Naive thymus-derived CD4-positive, alpha-beta T cell (primary cell): ENCODE measurements around the gene TAL1. TPM values are rescaled to one million over a fixed set of nuclear protein-coding genes. Genes with fewer than 3 reads are reported as not detected.

Source experiments
- ATAC-seq: fragments of 150-1000 bp; cut with Tn5 transposase; 2 replicates; pipeline ENCODE4 v1.10.0; 2021; ENCODE audit warnings: mild to moderate bottlenecking, moderate library complexity
- CTCF ChIA-PET: fragments of 350-600 bp; sonication (Branson Sonifier 250); formaldehyde crosslinking; loops from one replicate; lab custom pipeline; 2021; ENCODE audit warnings: antibody characterized with exemption; lab: Charles Lee
- POLR2A ChIA-PET: fragments of 350-600 bp; sonication (Branson Sonifier 250); formaldehyde crosslinking; loops from one replicate; lab custom pipeline; 2021; ENCODE audit warnings: antibody characterized with exemption, inconsistent platforms; lab: Charles Lee
- DNase-seq, 9 donors: peaks; one replicate each; pipeline versions ENCODE4 v3.0.0 to v3.0.0-alpha.2; 2020 to 2022; ENCODE audit warnings: mixed read lengths in 1 of 9
- H3K27ac ChIP-seq: one replicate; pipeline ENCODE4 v1.7.0; 2013; ENCODE audit warnings: mild to moderate bottlenecking, low read depth, low read length, moderate library complexity
- H3K27me3 ChIP-seq, 2 donors: one replicate each; pipeline ENCODE4 v1.7.0; 2013; ENCODE audit warnings: low read length in 2 of 2, mild to moderate bottlenecking in 2 of 2, moderate library complexity in 2 of 2; ENCODE audit not compliant: control insufficient read depth in 2 of 2, insufficient read depth in 2 of 2
- H3K36me3 ChIP-seq, 3 experiments: 1 replicate in 2 of 3; 2 replicates in 1 of 3; pipeline ENCODE4 v1.7.0; 2013; ENCODE audit warnings: low read length in 3 of 3, mild to moderate bottlenecking in 3 of 3, moderate library complexity in 1 of 3; ENCODE audit not compliant: insufficient read depth in 3 of 3, control insufficient read depth in 2 of 3
- H3K4me1 ChIP-seq, 2 donors: one replicate each; pipeline ENCODE4 v1.7.0; 2013; ENCODE audit warnings: low read length in 2 of 2, mild to moderate bottlenecking in 2 of 2, moderate library complexity in 1 of 2; ENCODE audit not compliant: control insufficient read depth in 2 of 2, insufficient read depth in 2 of 2
- H3K4me3 ChIP-seq: 2 replicates; pipeline ENCODE4 v1.7.0; 2013; ENCODE audit warnings: mild to moderate bottlenecking, low read length
- H3K9me3 ChIP-seq, 3 experiments: 1 replicate in 2 of 3; 2 replicates in 1 of 3; pipeline ENCODE4 v1.7.0; 2013; ENCODE audit warnings: low read length in 3 of 3; ENCODE audit not compliant: control insufficient read depth in 2 of 3
- H3K27ac Mint-ChIP-seq, 9 donors: one replicate each; pipeline ENCODE4 v1.8.0; 2020 to 2022; ENCODE audit warnings: mixed read lengths in 9 of 9, mild to moderate bottlenecking in 8 of 9, moderate library complexity in 5 of 9, inconsistent platforms in 2 of 9
- H3K27me3 Mint-ChIP-seq, 5 donors: one replicate each; pipeline ENCODE4 v1.8.0; 2021 to 2022; ENCODE audit warnings: mixed read lengths in 5 of 5, mild to moderate bottlenecking in 1 of 5
- H3K36me3 Mint-ChIP-seq, 5 donors: one replicate each; pipeline ENCODE4 v1.8.0; 2020 to 2022; ENCODE audit warnings: mixed read lengths in 5 of 5, mild to moderate bottlenecking in 3 of 5, inconsistent platforms in 1 of 5
- H3K4me1 Mint-ChIP-seq, 7 donors: one replicate each; pipeline ENCODE4 v1.8.0; 2020 to 2022; ENCODE audit warnings: mixed read lengths in 7 of 7, mild to moderate bottlenecking in 3 of 7, inconsistent platforms in 1 of 7
- H3K4me3 Mint-ChIP-seq, 10 donors: one replicate each; pipeline ENCODE4 v1.8.0; 2020 to 2022; ENCODE audit warnings: mild to moderate bottlenecking in 10 of 10, mixed read lengths in 10 of 10, moderate library complexity in 6 of 10, inconsistent platforms in 2 of 10
- H3K9me3 Mint-ChIP-seq, 11 donors: one replicate each; pipeline ENCODE4 v1.8.0; 2020 to 2022; ENCODE audit warnings: mixed read lengths in 11 of 11, mild to moderate bottlenecking in 4 of 11, inconsistent platforms in 1 of 11, moderate library complexity in 1 of 11
- intact Hi-C, 2 donors: fragments of 100-400 bp; cut with micrococcal nuclease; formaldehyde crosslinking; loops; one replicate each; pipeline ENCODE4 v1.15.1; 2023
- polyA plus RNA-seq, 2 donors: library from polyadenylated mRNA; unstranded; fragments of 300-500 nt; fragmentation: Illumina TruSeq; gene quantifications; one replicate each; pipeline ENCODE4 v1.2.3, GENCODE V29; 2021
- total RNA-seq, 6 experiments: library from RNA in 5 of 6; stranded (reverse) in 5 of 6; gene quantifications; 1 replicate in 5 of 6; 2 replicates in 1 of 6; pipeline ENCODE4 v1.2.3 and lab custom pipeline; 2021 to 2026

The TAL1 gene
- total and polyA plus RNA-seq, 7 experiments from 2014 or later: 0.42 to 4.0 TPM; not detected in 5

GRCh38 chr1:47241114-47242113 is 9.4 kb upstream of the TAL1 start:
- H3K27ac ChIP-seq: no peak overlapping the region
- intact Hi-C loops: no loop called here
- H3K4me3 ChIP-seq: no peak overlapping the region
- H3K27me3 ChIP-seq: peaks cover 0 to 6% of the 10 kb centered on the region in 2 donors
- ChIA-PET CTCF (no interaction called here), POLR2A (no interaction called here)
- H3K4me1 Mint-ChIP-seq: peaks cover 0 to 17% (median 6%) of the 10 kb centered on the region in 7 donors
- ATAC-seq (no peak), DNase-seq (no peak)
- peaks cover 0 to 3% (median 0%) of the 10 kb centered on the region in 5 donors for H3K36me3 Mint-ChIP-seq
- no peak overlapping the region for H3K4me3 Mint-ChIP-seq
- H3K27ac Mint-ChIP-seq: no peak overlapping the region
- H3K9me3 Mint-ChIP-seq: no peaks in the 10 kb centered on the region
- H3K36me3 ChIP-seq: no peaks in the 10 kb centered on the region
- H3K27me3 Mint-ChIP-seq: peaks cover 39 to 65% (median 47%) of the 10 kb centered on the region in 5 donors
- H3K4me1 ChIP-seq: no peaks in the 10 kb centered on the region
- no peaks in the 10 kb centered on the region for H3K9me3 ChIP-seq

GRCh38 chr1:47238935-47239592 is 7.0 kb upstream of the TAL1 start:
- DNase-seq (no peak), ATAC-seq (peak; percentile 37)
- peaks cover 0 to 3% of the 10 kb centered on the region in 2 donors for H3K27me3 ChIP-seq
- ChIA-PET CTCF (no interaction called here), POLR2A (no interaction called here)
- Mint-ChIP-seq H3K4me1 (peaks cover 0 to 17% (median 6%) of the 10 kb centered on the region in 7 donors), H3K27ac (no peak overlapping the region), H3K9me3 (no peaks in the 10 kb centered on the region), H3K27me3 (peaks cover 35 to 75% (median 56%) of the 10 kb centered on the region in 5 donors), H3K36me3 (peaks cover 0 to 3% (median 0%) of the 10 kb centered on the region in 5 donors), H3K4me3 (peak overlapping the region in 2 of 10 donors; percentile 12 to 54)
- H3K4me3 ChIP-seq: no peak overlapping the region
- H3K9me3 ChIP-seq: no peaks in the 10 kb centered on the region
- H3K4me1 ChIP-seq: no peaks in the 10 kb centered on the region
- H3K36me3 ChIP-seq: no peaks in the 10 kb centered on the region
- intact Hi-C loops: no loop called here
- no peak overlapping the region for H3K27ac ChIP-seq

GRCh38 chr1:47235806-47236205 is 3.8 kb upstream of the TAL1 start:
- H3K4me3 ChIP-seq: no peak overlapping the region
- H3K27me3 ChIP-seq: peaks cover 7 to 12% of the 10 kb centered on the region in 2 donors
- Mint-ChIP-seq H3K36me3 (peaks cover 0 to 10% (median 1%) of the 10 kb centered on the region in 5 donors), H3K27me3 (peaks cover 39 to 77% (median 72%) of the 10 kb centered on the region in 5 donors), H3K9me3 (peaks cover 0 to 4% (median 0%) of the 10 kb centered on the region in 11 donors), H3K27ac (no peak overlapping the region), H3K4me3 (no peak overlapping the region), H3K4me1 (peaks cover 12 to 30% (median 22%) of the 10 kb centered on the region in 7 donors)
- DNase-seq (no peak), ATAC-seq (no peak)
- no peak overlapping the region for H3K27ac ChIP-seq
- ChIA-PET POLR2A (no interaction called here), CTCF (no interaction called here)
- H3K36me3 ChIP-seq: no peaks in the 10 kb centered on the region
- intact Hi-C loops: no loop called here
- H3K4me1 ChIP-seq: peaks cover 2 to 9% of the 10 kb centered on the region in 2 donors
- no peaks in the 10 kb centered on the region for H3K9me3 ChIP-seq

- H3K4me1 ChIP-seq: peaks cover 7 to 13% of the 10 kb centered on the region in 2 donors
- ATAC-seq (no peak), DNase-seq (no peak)
- Mint-ChIP-seq H3K27me3 (peaks cover 43 to 77% (median 77%) of the 10 kb centered on the region in 5 donors), H3K9me3 (peaks cover 0 to 4% (median 0%) of the 10 kb centered on the region in 11 donors), H3K4me1 (peaks cover 15 to 33% (median 27%) of the 10 kb centered on the region in 7 donors), H3K27ac (no peak overlapping the region), H3K4me3 (no peak overlapping the region), H3K36me3 (peaks cover 0 to 10% (median 1%) of the 10 kb centered on the region in 5 donors)
- peaks cover 12 to 18% of the 10 kb centered on the region in 2 donors for H3K27me3 ChIP-seq
- H3K4me3 ChIP-seq: no peak overlapping the region
- no peaks in the 10 kb centered on the region for H3K9me3 ChIP-seq
- ChIA-PET CTCF (no interaction called here), POLR2A (no interaction called here)
- no peaks in the 10 kb centered on the region for H3K36me3 ChIP-seq
- intact Hi-C loops: no loop called here
- H3K27ac ChIP-seq: no peak overlapping the region
These were observed 3.2 kb upstream of the TAL1 start for GRCh38 chr1:47235241-47235681.

- no peaks in the 10 kb centered on the region for H3K36me3 ChIP-seq
- H3K4me3 Mint-ChIP-seq: peak overlapping the region in 7 of 10 donors; percentile 14 to 85 (median 31)
- H3K27ac ChIP-seq: no peak overlapping the region
- DNase-seq: no peak
- ATAC-seq: no peak
- ChIA-PET POLR2A (interaction anchor here (0.8 kb wide), 1 partner anchor 23 kb away, joined by 3 read pairs; no protein-coding TSS in a partner anchor), CTCF (no interaction called here)
- H3K9me3 Mint-ChIP-seq: peaks cover 0 to 4% (median 0%) of the 10 kb centered on the region in 11 donors
- H3K4me3 ChIP-seq: no peak overlapping the region
- intact Hi-C loops: loop anchor here in 1 of 2 donors (5.0 kb wide), 1 partner anchor 474 kb away; no protein-coding TSS in a partner anchor
- H3K4me1 ChIP-seq: peaks cover 12 to 13% of the 10 kb centered on the region in 2 donors
- no peaks in the 10 kb centered on the region for H3K9me3 ChIP-seq
- H3K27me3 ChIP-seq: peaks cover 23 to 36% of the 10 kb centered on the region in 2 donors
- peaks cover 54 to 89% (median 84%) of the 10 kb centered on the region in 5 donors for H3K27me3 Mint-ChIP-seq
- H3K4me1 Mint-ChIP-seq: peaks cover 8 to 37% (median 28%) of the 10 kb centered on the region in 7 donors
- peaks cover 0 to 10% (median 1%) of the 10 kb centered on the region in 5 donors for H3K36me3 Mint-ChIP-seq
- H3K27ac Mint-ChIP-seq: no peak overlapping the region
These were observed 1.2 kb upstream of the TAL1 start for GRCh38 chr1:47233186-47233585.
